HepG2 (cell line): ENCODE data around the gene ABT1. TPM values are rescaled to one million over a fixed set of nuclear protein-coding genes. Genes with fewer than 3 reads are reported as not detected.
A peak's percentile ranks its signal among the peaks of the same experiment; 100 is the strongest.

ENCODE experiments used
- ATAC-seq: fragments of 200-7000 bp; cut with Tn5 transposase; 3 replicates; pipeline ENCODE4 v1.9.1; 2020; ENCODE audit warnings: mild to moderate bottlenecking, moderate library complexity
- BruUV-seq: library from RNA; stranded (reverse); fragments of 400-500 nt; replicated peaks from 2 replicates; lab custom pipeline; 2021; lab: Mats Ljungman, UMichigan
- CTCF ChIA-PET: fragments of 300-600 bp; formaldehyde crosslinking; extraction: SDS; loops from one replicate; lab custom pipeline; 2021; ENCODE audit warnings: low total read pairs, inconsistent platforms, low intra/inter-chr PET ratio; lab: Yijun Ruan, JAX
- POLR2A ChIA-PET: fragments of 350-600 bp; sonication (Branson Sonifier 250); formaldehyde crosslinking; loops from one replicate; lab custom pipeline; 2020; ENCODE audit warnings: antibody characterized with exemption, inconsistent platforms; lab: Yijun Ruan, JAX
- DNase-seq: peaks from one replicate; pipeline ENCODE4 v3.0.0-alpha.2; 2015; ENCODE audit warnings: low spot score
- FAIRE-seq: peaks from 3 replicates; lab custom pipeline; 2011; peaks lifted over from hg19 to GRCh38; lab: Jason Lieb, UNC
- H2AFZ ChIP-seq: one replicate; pipeline ENCODE4 v1.6.1; 2011; ENCODE audit warnings: low read length, inconsistent platforms
- H3K27ac ChIP-seq: fragments of 300-600 bp; 3 replicates; pipeline ENCODE4 v1.8.0; 2011; ENCODE audit warnings: mixed run types, mild to moderate bottlenecking, mixed read lengths, low read length, inconsistent platforms; ENCODE audit not compliant: insufficient read depth; ENCODE audit errors: extremely low read length
- H3K27me3 ChIP-seq, 2 experiments: fragments of 200-600 bp in 1 of 2; 2 replicates in 1 of 2; 3 replicates in 1 of 2; pipeline versions ENCODE4 v1.6.0 to v1.8.0; 2011; ENCODE audit warnings: low read length in 2 of 2, mild to moderate bottlenecking in 2 of 2, moderate library complexity in 2 of 2, inconsistent platforms in 1 of 2; ENCODE audit not compliant: insufficient read depth in 2 of 2, control insufficient read depth in 1 of 2
- H3K36me3 ChIP-seq, 2 experiments: fragments of 200-600 bp in 1 of 2; replicated peaks in 1 of 2; 2 replicates in 1 of 2; 3 replicates in 1 of 2; pipeline versions ENCODE4 v1.5.1 to v1.8.0; 2011; ENCODE audit warnings: low read length in 2 of 2, inconsistent platforms in 1 of 2; ENCODE audit not compliant: insufficient read depth in 2 of 2, control insufficient read depth in 1 of 2
- H3K4me1 ChIP-seq: 2 replicates; pipeline ENCODE4 v1.5.1; 2012; ENCODE audit warnings: low read length, inconsistent platforms; ENCODE audit not compliant: insufficient read depth
- H3K4me2 ChIP-seq: 2 replicates; pipeline ENCODE4 v1.6.0; 2011; ENCODE audit warnings: low read depth, low read length, inconsistent platforms
- H3K4me3 ChIP-seq, 3 experiments: fragments of 200-600 bp in 1 of 3; sonication (generic), shearing (Covaris generic) in 1 of 3; replicated peaks in 1 of 3; 2 replicates each; pipeline ENCODE4 v1.5.1; 2011 to 2016; ENCODE audit warnings: low read length in 3 of 3, inconsistent platforms in 2 of 3, low read depth in 2 of 3, mild to moderate bottlenecking in 2 of 3, control low read depth in 1 of 3, mixed read lengths in 1 of 3; ENCODE audit not compliant: insufficient read depth in 1 of 3
- H3K79me2 ChIP-seq: one replicate; pipeline ENCODE4 v1.6.1; 2011; ENCODE audit warnings: low read length, inconsistent platforms; ENCODE audit not compliant: insufficient read depth
- H3K9ac ChIP-seq: 2 replicates; pipeline ENCODE4 v1.6.0; 2011; ENCODE audit warnings: mild to moderate bottlenecking, low read depth, low read length, inconsistent platforms; ENCODE audit not compliant: insufficient read depth
- H3K9me3 ChIP-seq: 2 replicates; pipeline ENCODE4 v1.5.1; 2012; ENCODE audit warnings: mild to moderate bottlenecking, low read length
- H4K20me1 ChIP-seq: 2 replicates; pipeline ENCODE4 v1.6.0; 2011; ENCODE audit warnings: inconsistent platforms, mild to moderate bottlenecking, low read length, moderate library complexity; ENCODE audit not compliant: insufficient read depth
- GPN1 ChIP-seq: sonication (generic); formaldehyde crosslinking; IDR thresholded peaks from 2 replicates; pipeline ENCODE4 v1.5.1; 2020; ENCODE audit warnings: missing genetic modification reagents, borderline replicate concordance
- LCORL ChIP-seq, 2 experiments: fragments of 450-650 bp in 1 of 2; sonication (generic) in 1 of 2; formaldehyde crosslinking in 1 of 2; IDR thresholded peaks; 2 replicates each; pipeline versions ENCODE4 v1.5.0 to v1.6.1; 2017 to 2020; ENCODE audit warnings: antibody characterized with exemption in 1 of 2, missing genetic modification reagents in 1 of 2
- PRDM15 ChIP-seq: sonication (generic); formaldehyde crosslinking; IDR thresholded peaks from 2 replicates; pipeline ENCODE4 v1.4.0; 2020; ENCODE audit warnings: missing genetic modification reagents
- ZNF317 ChIP-seq: sonication (generic); formaldehyde crosslinking; IDR thresholded peaks from 2 replicates; pipeline ENCODE4 v1.5.0; 2020; ENCODE audit warnings: mild to moderate bottlenecking, missing genetic modification reagents
- ZNF510 ChIP-seq: sonication (generic); formaldehyde crosslinking; IDR thresholded peaks from 2 replicates; pipeline ENCODE4 v1.4.0; 2020; ENCODE audit warnings: low read depth, mild to moderate bottlenecking, missing genetic modification reagents
- ZNF605 ChIP-seq: sonication (generic); formaldehyde crosslinking; IDR thresholded peaks from 2 replicates; pipeline ENCODE4 v1.8.0; 2022; ENCODE audit warnings: mild to moderate bottlenecking, missing genetic modification reagents
- WGBS: methylation state at CpG from one replicate; pipeline ENCODE4 v1.1.6; 2017; ENCODE audit warnings: low lambda C conversion rate; 5-methylcytosine and 5-hydroxymethylcytosine counted together
- in situ Hi-C: cut with HindIII; loops from 2 replicates; pipeline ENCODE4 v1.10.0; 2017; ENCODE audit warnings: low pct_unique_long_range_greater_than_20kb; ENCODE audit not compliant: extremely low pct_ligation_motif_present
- intact Hi-C: fragments of 100-400 bp; cut with micrococcal nuclease; formaldehyde crosslinking; loops from one replicate; pipeline ENCODE4 v1.10.0; 2022; ENCODE audit not compliant: unreplicated experiment
- polyA plus RNA-seq, 8 experiments: library from polyadenylated mRNA; depleted of rRNA in 3 of 8; stranded (reverse) in 7 of 8; unstranded in 1 of 8; fragments of >200 nt; fragmentation: Illumina TruSeq in 4 of 8; extraction: Trizol in 4 of 8; gene quantifications; 2 replicates each; pipeline versions ENCODE4 v1.2.1 to v1.2.3, GENCODE V29; 2011 to 2016; ENCODE audit warnings: low read depth in 4 of 8, missing spikeins in 1 of 8, mixed read lengths in 1 of 8; ENCODE audit not compliant: insufficient read depth in 1 of 8
- total RNA-seq, 5 experiments: library from RNA; depleted of rRNA; stranded (reverse); fragments of >200 nt; fragmentation: Illumina TruSeq; extraction: Trizol; gene quantifications; 2 replicates each; pipeline ENCODE4 v1.2.3, GENCODE V29; 2016; ENCODE audit warnings: low read depth in 1 of 5

ABT1 gene
- total and polyA plus RNA-seq, 2 of the 13 experiments (the other 11 are each of a cell fraction or from before 2014, with no cell fraction given): 38.4 TPM

DNA sequence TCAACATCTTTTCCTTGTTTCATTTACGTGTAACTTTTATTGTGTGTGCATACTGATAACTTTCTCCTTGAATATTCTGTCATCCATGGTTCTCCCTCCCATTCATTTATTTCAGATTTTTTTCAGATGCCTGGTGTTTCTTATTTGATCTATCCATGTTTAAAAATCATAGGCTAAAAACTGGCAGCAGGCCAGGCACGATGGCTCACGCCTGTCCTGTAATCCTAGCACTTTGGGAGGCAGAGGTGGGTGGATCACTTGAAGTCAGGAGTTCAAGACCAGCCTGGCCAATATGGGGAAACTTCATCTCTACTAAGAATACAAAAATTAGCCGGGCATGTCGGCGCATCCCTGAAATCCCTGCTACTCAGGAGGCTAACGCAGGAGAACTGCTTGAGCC lies 31.1 kb downstream of the ABT1 start:
- 53% methylated on average over 7 of the region's 7 CpGs for WGBS
- in situ Hi-C loops (no loop called here), intact Hi-C loops (no loop called here)
- H3K9me3 ChIP-seq: peaks cover 8% of the 10 kb centered on the region; the same call in 1 of the 2 replicates
- no peak for FAIRE-seq
- H3K9ac ChIP-seq: no peak overlapping the region
- no peaks in the 10 kb centered on the region for H4K20me1 ChIP-seq
- no peaks in the 10 kb centered on the region for H3K36me3 ChIP-seq
- no peak overlapping the region for H3K4me3 ChIP-seq
- ChIA-PET POLR2A (no interaction called here), CTCF (no interaction called here)
- no peak for DNase-seq
- H3K4me2 ChIP-seq: no peak overlapping the region
- no TSS peak for BruUV-seq
- TF ChIP-seq PRDM15 (CRISPR knock-in tag) (no peak), LCORL (IDR thresholded peaks at IDR 0.05) (peak; percentile 75), LCORL (CRISPR knock-in tag; IDR thresholded peaks at IDR 0.05) (no peak), ZNF605 (no peak), ZNF510 (CRISPR knock-in tag) (no peak), ZNF317 (CRISPR knock-in tag) (no peak), GPN1 (CRISPR knock-in tag) (no peak)
- ATAC-seq: no peak
- no peaks in the 10 kb centered on the region for H3K4me1 ChIP-seq
- H3K27me3 ChIP-seq: no peaks in the 10 kb centered on the region
- no peaks in the 10 kb centered on the region for H3K79me2 ChIP-seq
- H3K27ac ChIP-seq: no peak overlapping the region
- no peak overlapping the region for H2AFZ ChIP-seq
